HG02588 (cell line): ENCODE measurements around the gene ARHGAP26.

Experiments
- ATAC-seq: cut with Tn5 transposase; IDR thresholded peaks from one replicate; pipeline ENCODE4 v1.9.1; 2021; ENCODE audit warnings: mild to moderate bottlenecking, moderate library complexity; ENCODE audit not compliant: unreplicated experiment

Gene ARHGAP26

GRCh38 chr5:143004361-143005145 lies 234.4 kb downstream of the ARHGAP26 start:
- peak; percentile 28 for ATAC-seq

- ATAC-seq, result no peak
Observed at GRCh38 chr5:143006501-143006900, 236.3 kb downstream of the ARHGAP26 start.

GRCh38 chr5:143008032-143008431 lies 237.9 kb downstream of the ARHGAP26 start:
- ATAC-seq, result no peak

- peak; percentile 78 for ATAC-seq
Observed at GRCh38 chr5:143008809-143009521, 238.8 kb downstream of the ARHGAP26 start.

- no peak for ATAC-seq
Observed at GRCh38 chr5:143010351-143010750, 240.2 kb downstream of the ARHGAP26 start.

GRCh38 chr5:143011585-143011984 lies 241.4 kb downstream of the ARHGAP26 start:
- ATAC-seq, result no peak

GRCh38 chr5:143013176-143013891 lies 243.2 kb downstream of the ARHGAP26 start:
- no peak for ATAC-seq

GRCh38 chr5:143014017-143014651 lies 244.0 kb downstream of the ARHGAP26 start:
- no peak for ATAC-seq

- ATAC-seq, result no peak
Observed at GRCh38 chr5:143016777-143017516, 246.8 kb downstream of the ARHGAP26 start.

- ATAC-seq, result no peak
Observed at GRCh38 chr5:143017541-143017940, 247.4 kb downstream of the ARHGAP26 start.

- ATAC-seq, result no peak
Observed at GRCh38 chr5:143017992-143018391, 247.8 kb downstream of the ARHGAP26 start.

- ATAC-seq, result no peak
Observed at GRCh38 chr5:143019157-143019556, 249.0 kb downstream of the ARHGAP26 start.

- peak; percentile 88 for ATAC-seq
Observed at GRCh38 chr5:143019614-143020515, 249.7 kb downstream of the ARHGAP26 start.

GRCh38 chr5:143021595-143021994 lies 251.4 kb downstream of the ARHGAP26 start:
- ATAC-seq, result no peak

- ATAC-seq, result peak; percentile 60
Observed at GRCh38 chr5:143023411-143024096, 253.4 kb downstream of the ARHGAP26 start.

- no peak for ATAC-seq
Observed at GRCh38 chr5:143024228-143024920, 254.2 kb downstream of the ARHGAP26 start.

- no peak for ATAC-seq
Observed at GRCh38 chr5:143025376-143025775, 255.2 kb downstream of the ARHGAP26 start.

GRCh38 chr5:143025971-143026370 lies 255.8 kb downstream of the ARHGAP26 start:
- no peak for ATAC-seq
